ENCODE data around the gene LEMD1.
A peak's percentile ranks its signal among the peaks of the same experiment; 100 is the strongest.
"Not testable (repeated sequence)": the region's sequence is repeated elsewhere in the genome, so short reads cannot be mapped to it uniquely, and the experiment has no call there.

The LEMD1 gene

GRCh38 chr1:205429762-205430695 is 8.2 kb upstream of the LEMD1 start:
- no peak for DNase-seq

- DNase-seq = peak in 2 of 3 experiments; percentile 49 to 78
Measured at GRCh38 chr1:205424901-205425600, 3.2 kb upstream of the LEMD1 start.

DNA sequence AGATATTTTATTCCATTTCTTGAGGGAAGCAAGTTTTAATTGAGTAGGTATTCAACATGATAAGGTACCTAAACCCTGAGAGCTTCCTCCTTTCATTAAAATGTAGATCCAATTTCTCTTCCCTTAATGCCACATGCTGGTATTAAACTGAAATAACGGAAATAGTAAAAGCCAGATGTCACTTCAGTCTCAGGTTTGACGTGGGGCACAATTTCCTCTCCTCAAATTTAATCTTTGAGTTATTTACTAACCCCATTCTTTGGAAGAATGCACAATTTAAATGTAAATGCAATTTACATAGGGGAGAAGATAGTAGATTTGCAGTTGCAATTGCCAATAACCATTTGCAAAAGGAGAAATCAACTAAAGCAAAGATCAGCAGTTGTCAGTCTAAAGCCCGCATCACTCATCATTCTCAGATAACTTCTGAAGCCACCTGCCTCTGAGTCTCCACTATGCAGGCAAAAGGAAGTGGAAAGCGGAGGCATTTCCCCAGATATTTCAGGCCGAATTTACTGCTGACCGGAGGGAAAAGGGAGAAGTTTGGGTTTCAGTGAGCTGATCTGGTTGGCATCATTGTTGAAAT is 2.1 kb upstream of the LEMD1 start:
- no peak for DNase-seq

DNA sequence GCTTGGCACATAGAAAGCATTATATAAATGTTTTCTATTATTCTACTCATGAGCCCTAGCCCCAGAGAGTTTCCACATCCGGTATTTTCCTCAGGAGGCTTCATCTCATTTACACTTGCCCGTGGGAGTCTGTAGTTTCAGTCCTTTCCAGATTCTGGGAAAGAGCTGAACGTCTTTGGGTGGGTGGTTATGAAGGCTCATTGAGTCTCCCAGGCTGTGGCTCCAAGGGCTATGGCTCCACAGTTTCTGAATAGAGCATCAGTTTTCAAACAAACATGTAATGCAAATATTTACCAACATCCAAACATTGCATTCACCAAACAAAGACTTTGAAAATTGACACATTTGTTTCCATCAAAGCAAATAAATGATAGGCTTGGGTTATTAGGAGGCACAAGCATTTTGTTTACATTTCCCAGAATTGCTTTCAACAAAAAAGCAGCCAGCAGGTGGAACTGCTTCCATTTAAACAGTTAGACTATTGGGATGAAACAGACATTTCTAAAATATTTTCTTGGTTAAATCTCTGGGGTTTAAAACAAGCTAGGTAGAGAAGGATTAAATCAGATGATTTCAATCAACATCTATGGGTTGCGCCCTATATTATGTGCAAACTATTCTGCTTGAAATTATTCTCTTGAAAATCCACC is 1.3 kb upstream of the LEMD1 start:
- peak; percentile 41 to 80 (median 67) for DNase-seq

- DNase-seq = no peak
Measured at GRCh38 chr1:205420938-205421337, 918 bp downstream of the LEMD1 start.

DNA sequence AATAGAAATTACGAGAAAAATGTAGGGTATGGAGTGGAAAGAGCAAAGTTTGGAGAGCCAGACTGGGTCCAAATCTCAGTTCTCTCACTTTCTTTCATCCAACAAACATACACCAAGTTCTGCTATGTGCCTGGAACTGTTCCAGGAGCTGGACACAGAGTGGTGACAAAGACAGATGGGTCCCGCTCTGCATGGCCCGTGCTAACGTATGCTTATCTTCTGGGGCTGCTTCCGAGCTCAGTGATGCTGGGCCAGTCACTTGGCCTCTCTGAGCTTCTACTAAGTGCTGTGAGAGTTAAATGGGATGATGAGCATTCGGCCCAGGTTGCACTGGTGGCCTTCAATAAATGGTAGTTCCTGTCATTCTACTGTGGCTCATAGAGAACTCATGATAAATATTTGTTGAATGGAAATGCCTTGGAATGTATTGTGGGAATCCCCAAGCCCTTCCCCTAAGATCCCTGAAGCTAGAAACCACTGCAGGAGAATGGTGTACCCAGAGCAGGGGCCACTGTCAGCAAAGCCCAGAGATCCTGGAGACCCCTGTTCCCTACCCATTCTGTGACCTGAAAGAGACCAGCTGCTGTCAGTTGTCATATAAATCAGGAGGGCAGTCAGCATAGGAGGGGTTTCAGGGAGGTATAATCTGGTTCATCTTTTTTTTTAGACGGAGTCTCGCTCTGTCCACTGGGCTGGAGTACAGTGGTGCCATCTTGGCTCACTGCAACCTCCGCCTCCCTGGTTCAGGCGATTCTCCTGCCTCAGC is 3.8 kb downstream of the LEMD1 start:
- no peak for DNase-seq

DNA sequence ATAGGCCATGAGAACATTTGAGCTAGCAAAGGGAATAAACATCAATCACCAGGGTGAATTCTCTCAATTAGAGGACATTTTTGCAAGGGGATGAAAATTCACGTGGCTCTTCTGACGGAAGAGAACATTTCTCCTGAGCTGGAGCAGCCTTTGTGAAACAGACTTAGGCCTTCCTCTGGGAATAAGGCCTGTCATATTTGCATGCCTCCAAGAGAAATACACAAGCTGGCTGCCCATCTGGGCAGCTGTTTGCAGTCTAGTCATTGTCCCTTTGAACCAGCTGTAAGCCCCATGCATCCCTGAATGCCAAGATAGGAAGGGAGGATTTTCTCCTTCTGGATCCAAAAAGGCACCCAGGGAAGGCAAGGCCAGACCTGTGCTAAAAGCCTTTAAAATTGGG is 5.5 kb downstream of the LEMD1 start:
- no peak for DNase-seq

DNA sequence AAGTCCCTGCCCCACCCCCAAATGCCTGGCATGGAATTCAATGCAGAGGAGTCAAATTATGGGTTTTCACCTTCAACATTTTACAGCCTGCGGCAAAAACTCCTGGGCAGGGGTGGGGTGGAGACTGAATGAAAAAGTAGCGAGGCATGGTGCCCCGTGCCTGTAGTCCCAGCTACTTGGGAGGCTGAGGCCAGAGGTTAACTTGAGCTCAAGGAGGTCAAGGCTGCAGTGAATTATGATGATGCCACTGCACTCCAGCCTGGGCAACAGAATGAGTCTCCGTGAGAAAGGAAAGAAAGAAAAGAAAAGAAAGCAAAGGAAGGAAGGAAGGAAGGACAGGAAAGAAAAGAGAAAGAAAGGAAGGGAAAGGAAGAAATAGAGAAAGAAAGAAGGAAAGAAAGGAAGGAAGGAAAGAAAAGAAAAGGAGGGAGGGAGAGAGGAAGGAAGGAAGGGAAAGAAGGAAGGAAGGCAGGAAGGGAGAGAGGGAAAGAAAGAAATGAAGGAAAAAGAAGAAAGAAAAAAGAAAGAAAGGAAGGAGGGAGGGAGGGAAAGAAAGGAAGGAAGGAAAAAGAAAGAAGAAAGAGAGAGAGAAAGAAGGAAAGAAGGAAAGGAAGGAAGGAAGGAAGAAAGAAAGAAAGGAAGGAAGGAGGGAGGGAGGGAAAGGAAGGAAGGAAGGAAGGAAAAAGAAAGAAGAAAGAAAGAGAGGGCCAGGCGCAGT is 11.1 kb downstream of the LEMD1 start:
- DNase-seq = no peak

- no peak for DNase-seq
Measured at GRCh38 chr1:205407970-205408369, 13.9 kb downstream of the LEMD1 start.

- DNase-seq = not testable (repeated sequence)
Measured at GRCh38 chr1:205406252-205406651, 15.6 kb downstream of the LEMD1 start.

DNA sequence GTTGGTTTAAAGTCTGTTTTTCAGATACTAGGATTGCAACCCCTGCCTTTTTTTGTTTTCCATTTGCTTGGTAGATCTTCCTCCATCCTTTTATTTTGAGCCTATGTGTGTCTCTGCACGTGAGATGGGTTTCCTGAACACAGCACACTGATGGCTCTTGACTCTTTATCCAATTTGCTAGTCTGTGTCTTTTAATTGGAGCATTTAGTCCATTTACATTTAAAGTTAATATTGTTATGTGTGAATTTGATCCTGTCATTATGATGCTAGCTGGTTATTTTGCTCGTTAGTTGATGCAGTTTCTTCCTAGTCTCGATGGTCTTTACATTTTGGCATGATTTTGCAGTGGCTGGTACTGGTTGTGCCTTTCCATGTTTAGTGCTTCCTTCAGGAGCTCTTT is 17.4 kb downstream of the LEMD1 start:
- not testable (repeated sequence) for DNase-seq

DNA sequence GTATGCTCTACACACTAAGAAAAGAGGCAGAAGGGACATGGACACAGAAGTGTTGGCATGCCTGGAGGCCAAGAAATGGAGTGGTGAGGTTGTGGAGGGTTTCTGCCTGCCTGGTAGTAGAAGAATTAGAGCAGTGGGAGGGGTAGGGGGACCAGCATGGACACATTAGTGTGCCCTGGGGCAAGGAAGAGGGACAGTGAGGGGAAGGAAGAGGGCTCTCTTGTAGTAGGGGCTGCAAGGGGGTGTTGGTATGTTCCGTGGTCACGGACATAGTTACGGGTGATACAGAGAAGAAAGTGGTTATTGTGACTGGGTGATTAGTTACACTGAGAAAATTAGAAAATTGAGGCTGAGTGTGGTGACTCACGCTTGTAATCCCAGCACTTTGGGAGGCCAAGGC is 23.3 kb downstream of the LEMD1 start:
- DNase-seq = no peak

DNA sequence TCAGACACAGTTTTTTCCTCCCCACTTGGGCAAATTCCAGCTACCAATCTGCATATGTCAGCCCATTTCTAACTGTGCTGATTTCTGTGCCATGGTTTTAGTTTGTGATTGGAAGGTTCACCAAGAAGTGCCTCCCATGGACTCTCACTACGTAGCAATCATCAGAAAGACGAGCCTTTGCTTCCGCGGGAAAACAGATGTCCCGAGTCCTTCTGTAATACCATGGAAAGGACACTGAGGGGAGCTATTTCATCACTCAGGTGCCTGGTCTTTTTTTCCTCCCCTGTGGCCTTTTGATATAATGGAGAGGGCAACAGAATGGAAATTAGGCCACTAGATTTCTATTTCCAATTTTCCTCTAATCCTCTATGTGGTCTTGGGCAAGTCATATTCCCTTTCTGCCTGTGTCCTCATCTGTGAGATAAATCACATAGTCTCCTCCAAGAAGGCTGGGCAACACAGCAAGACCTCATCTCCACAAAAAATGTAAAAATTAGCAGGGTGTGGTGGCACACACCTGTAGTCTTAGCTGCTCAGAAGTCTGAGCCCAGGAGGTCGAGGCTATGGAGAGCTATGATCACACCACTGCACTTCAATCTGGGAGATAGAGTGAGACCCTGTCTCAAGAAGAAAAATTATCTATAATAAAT is 24.8 kb downstream of the LEMD1 start:
- DNase-seq = peak; percentile 47 to 92 (median 85)

DNA sequence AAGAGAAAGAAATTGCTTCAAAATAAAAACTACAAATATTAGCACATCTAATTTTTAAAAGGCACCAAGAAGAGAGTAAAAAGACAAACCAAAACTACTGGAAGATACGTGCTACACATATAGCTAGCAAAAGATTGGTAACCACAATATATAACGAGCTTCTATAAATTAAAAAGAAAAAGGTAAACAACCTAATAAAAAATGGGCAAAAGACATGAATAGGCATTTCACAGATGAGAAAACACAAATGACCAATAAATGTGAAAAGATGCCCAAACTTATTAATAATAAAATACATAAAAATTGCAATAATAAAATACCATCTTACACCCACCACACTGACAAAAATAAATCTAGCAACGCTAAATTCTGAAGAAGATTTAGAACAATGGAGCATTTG is 26.2 kb downstream of the LEMD1 start:
- no peak for DNase-seq

DNA sequence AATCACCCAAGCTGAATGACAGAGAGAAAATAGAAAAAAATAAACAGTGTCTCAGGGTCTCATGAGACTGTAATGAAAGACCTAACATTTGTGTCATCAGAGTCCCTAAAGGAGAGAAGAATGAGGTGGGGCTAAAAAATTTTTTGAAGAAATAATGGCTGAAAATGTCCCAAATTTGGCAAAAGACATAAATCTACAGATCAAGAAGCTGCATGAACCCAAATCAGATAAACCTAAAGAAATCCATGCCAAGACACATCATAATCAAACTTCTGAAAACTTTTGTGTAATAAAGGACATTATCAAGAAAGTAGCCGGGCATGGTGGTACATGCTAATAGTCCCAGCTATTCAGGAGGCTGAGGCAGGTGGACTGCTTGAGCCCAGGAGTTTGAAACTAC is 29.2 kb downstream of the LEMD1 start:
- DNase-seq = no peak

DNA sequence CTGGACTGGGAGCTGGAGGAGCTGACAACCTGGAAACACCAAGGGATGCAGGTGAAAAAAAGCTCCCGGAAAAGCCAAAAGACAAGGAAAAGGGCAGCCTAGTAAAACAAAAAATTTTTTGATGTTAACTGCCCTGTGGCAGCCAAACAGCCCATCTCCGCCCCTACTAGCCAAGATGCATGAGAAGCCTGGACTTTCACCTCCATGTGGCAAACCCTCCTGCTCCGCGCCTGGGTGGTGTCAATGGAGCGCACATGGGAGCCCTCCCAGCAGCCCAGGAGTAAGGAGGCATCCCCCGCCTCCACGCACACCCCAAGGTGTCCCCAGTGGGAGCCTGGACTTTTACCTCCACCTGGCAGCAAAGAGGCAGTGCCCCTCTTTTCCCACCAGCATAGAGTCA is 30.5 kb downstream of the LEMD1 start:
- no peak for DNase-seq

- DNase-seq = no peak
Measured at GRCh38 chr1:205387845-205388244, 34.0 kb downstream of the LEMD1 start.

DNA sequence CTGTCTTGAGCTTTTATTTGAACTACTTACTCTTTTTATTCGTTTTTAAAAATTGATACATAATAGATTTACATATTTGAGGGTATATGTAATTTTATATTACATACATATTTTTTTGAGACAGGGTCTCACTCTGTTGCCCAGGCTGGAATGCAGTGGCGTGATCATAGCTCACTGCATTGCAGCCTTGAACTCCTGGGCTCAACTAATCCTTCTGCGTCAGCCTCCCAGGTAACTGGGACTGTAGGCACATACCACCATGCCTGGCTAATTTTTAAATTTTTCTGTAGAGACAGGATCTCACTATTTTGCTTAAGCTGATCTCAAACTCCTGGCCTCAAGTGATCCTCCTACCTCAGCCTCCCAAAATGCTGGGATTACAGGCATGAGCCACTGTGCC is 38.9 kb downstream of the LEMD1 start:
- DNase-seq = not testable (repeated sequence)

DNA sequence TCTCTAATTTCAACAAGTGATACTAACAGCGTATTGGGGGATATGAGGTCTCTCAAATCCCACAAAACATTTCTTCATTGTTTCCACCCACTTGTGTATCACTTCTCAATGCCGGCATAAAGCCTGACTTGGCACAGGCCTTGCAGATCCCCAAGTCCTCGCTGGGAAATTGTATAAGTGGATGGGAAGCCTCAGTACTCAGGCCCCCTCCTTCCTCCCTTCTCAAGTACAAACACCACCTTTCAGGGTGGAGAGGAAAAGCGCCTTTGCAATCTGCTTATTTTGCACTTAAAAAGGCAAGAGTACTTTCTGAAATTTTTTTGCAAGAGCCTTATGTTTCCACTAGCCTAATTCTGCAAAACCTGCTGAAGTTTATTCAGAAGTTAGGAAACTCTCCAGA is 39.3 kb downstream of the LEMD1 start:
- peak in 1 of 3 experiments; percentile 49 for DNase-seq

- DNase-seq = no peak
Measured at GRCh38 chr1:205381305-205381704, 40.6 kb downstream of the LEMD1 start.

DNA sequence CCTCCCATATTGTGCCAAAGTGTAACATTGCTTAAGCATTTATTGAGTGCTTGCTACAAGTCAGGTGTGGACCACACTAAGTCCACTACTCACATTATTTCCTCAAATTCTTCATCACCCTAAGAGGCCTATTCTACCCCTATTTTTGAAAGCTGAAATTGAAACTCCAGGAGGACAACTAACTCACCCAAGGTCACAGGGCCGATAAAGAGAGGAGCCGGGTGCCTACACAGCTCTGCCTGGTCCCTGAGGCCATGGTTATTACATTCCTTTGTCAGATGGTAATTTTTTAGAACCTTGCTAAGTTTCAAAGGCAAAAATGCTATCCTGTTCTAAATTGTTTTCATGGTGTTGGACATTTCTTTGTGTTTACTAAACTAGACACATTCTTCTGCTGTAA is 41.0 kb downstream of the LEMD1 start:
- no peak for DNase-seq

All from NCI-H1417 (cell line).